HepG2 (cell line): ENCODE data around the gene TLE5. TPM values are rescaled to one million over a fixed set of nuclear protein-coding genes. Genes with fewer than 3 reads are reported as not detected.

Source experiments
- EZH2 ChIP-seq: conservative IDR thresholded peaks from 2 replicates; pipeline ENCODE4 v1.6.1; 2012; ENCODE audit warnings: mild to moderate bottlenecking, low read depth, low read length, moderate library complexity
- FOSL2 ChIP-seq: sonication (generic); formaldehyde crosslinking; IDR thresholded peaks from 2 replicates; pipeline ENCODE4 v1.4.0; 2020; ENCODE audit warnings: missing genetic modification reagents
- GATA4 ChIP-seq: sonication (generic); IDR thresholded peaks from 2 replicates; pipeline ENCODE4 v1.6.1; 2016; ENCODE audit warnings: antibody characterized with exemption, low read depth, borderline replicate concordance
- GATAD2A ChIP-seq: IDR thresholded peaks from 2 replicates; pipeline ENCODE4 v1.6.1; 2016
- GFI1 ChIP-seq: sonication (generic); formaldehyde crosslinking; IDR thresholded peaks from 2 replicates; pipeline ENCODE4 v1.5.0; 2020; ENCODE audit warnings: missing genetic modification reagents, mild to moderate bottlenecking, borderline replicate concordance
- HINFP ChIP-seq: sonication (generic); formaldehyde crosslinking; IDR thresholded peaks from 2 replicates; pipeline ENCODE4 v1.4.0; 2020; ENCODE audit warnings: low read depth, mild to moderate bottlenecking, missing genetic modification reagents
- HNF4A ChIP-seq: sonication (generic); formaldehyde crosslinking; IDR thresholded peaks from 2 replicates; pipeline ENCODE4 v1.4.0; 2020; ENCODE audit warnings: missing genetic modification reagents
- HNRNPUL1 ChIP-seq: fragments of 200-400 bp; formaldehyde crosslinking; IDR thresholded peaks from 2 replicates; pipeline ENCODE4 v1.6.1; 2017; ENCODE audit warnings: low read depth, mild to moderate bottlenecking, low read length, moderate library complexity
- KLF6 ChIP-seq: IDR thresholded peaks from 2 replicates; pipeline ENCODE4 v1.8.0; 2016; ENCODE audit warnings: missing biosample characterization, missing genetic modification reagents
- MIER2 ChIP-seq: IDR thresholded peaks from 2 replicates; pipeline ENCODE4 v1.6.1; 2016; ENCODE audit warnings: missing biosample characterization, missing genetic modification reagents
- NR2F1 ChIP-seq, 2 experiments: fragments of 450-650 bp in 1 of 2; formaldehyde crosslinking in 1 of 2; IDR thresholded peaks; 2 replicates each; pipeline versions ENCODE4 v1.5.0 to v1.6.1; 2016 to 2020; ENCODE audit warnings: mild to moderate bottlenecking in 1 of 2, missing compliant biosample characterization in 1 of 2, missing genetic modification reagents in 1 of 2, moderate library complexity in 1 of 2
- RARG ChIP-seq: sonication (generic); formaldehyde crosslinking; IDR thresholded peaks from 2 replicates; pipeline ENCODE4 v1.4.0; 2020; ENCODE audit warnings: low read depth, mild to moderate bottlenecking, missing genetic modification reagents
- SMARCE1 ChIP-seq: fragments of 450-650 bp; IDR thresholded peaks from 2 replicates; pipeline ENCODE4 v1.6.1; 2017; ENCODE audit warnings: borderline replicate concordance
- TBX2 ChIP-seq: sonication (generic); formaldehyde crosslinking; IDR thresholded peaks from 2 replicates; pipeline ENCODE4 v1.5.0; 2020; ENCODE audit warnings: missing genetic modification reagents, mild to moderate bottlenecking, borderline replicate concordance
- TERF1 ChIP-seq: sonication (generic); formaldehyde crosslinking; IDR thresholded peaks from 2 replicates; pipeline ENCODE4 v1.8.0; 2022; ENCODE audit warnings: mild to moderate bottlenecking, missing genetic modification reagents, moderate library complexity
- ZBTB25 ChIP-seq: IDR thresholded peaks from 2 replicates; pipeline ENCODE4 v1.6.1; 2018; ENCODE audit warnings: missing genetic modification reagents
- ZBTB33 ChIP-seq: sonication (generic); formaldehyde crosslinking; IDR thresholded peaks from 2 replicates; pipeline ENCODE4 v1.4.0; 2020; ENCODE audit warnings: missing genetic modification reagents
- ZNF17 ChIP-seq: sonication (generic); formaldehyde crosslinking; IDR thresholded peaks from 2 replicates; pipeline ENCODE4 v1.5.0; 2020; ENCODE audit warnings: mild to moderate bottlenecking, missing genetic modification reagents
- ZNF616 ChIP-seq: sonication (generic); formaldehyde crosslinking; IDR thresholded peaks from 2 replicates; pipeline ENCODE4 v1.5.0; 2020; ENCODE audit warnings: low read depth, mild to moderate bottlenecking, missing genetic modification reagents
- ZNF691 ChIP-seq: sonication (generic); formaldehyde crosslinking; IDR thresholded peaks from 2 replicates; pipeline ENCODE4 v1.4.0; 2020; ENCODE audit warnings: missing genetic modification reagents, low read depth, mild to moderate bottlenecking, borderline replicate concordance
- ZNF709 ChIP-seq: sonication (generic); formaldehyde crosslinking; IDR thresholded peaks from 2 replicates; pipeline ENCODE4 v1.5.0; 2020; ENCODE audit warnings: mild to moderate bottlenecking, missing genetic modification reagents
- ZNF747 ChIP-seq: sonication (generic); formaldehyde crosslinking; IDR thresholded peaks from 2 replicates; pipeline ENCODE4 v1.8.1; 2023; ENCODE audit warnings: missing genetic modification reagents, mild to moderate bottlenecking, borderline replicate concordance
- ZNF772 ChIP-seq: sonication (generic); formaldehyde crosslinking; IDR thresholded peaks from 2 replicates; pipeline ENCODE4 v1.5.0; 2020; ENCODE audit warnings: mild to moderate bottlenecking, missing genetic modification reagents
- ZNF792 ChIP-seq: IDR thresholded peaks from 2 replicates; pipeline ENCODE4 v1.6.1; 2016
- ZNF83 ChIP-seq: sonication (generic); formaldehyde crosslinking; IDR thresholded peaks from 2 replicates; pipeline ENCODE4 v1.4.0; 2020; ENCODE audit warnings: missing genetic modification reagents, mild to moderate bottlenecking, borderline replicate concordance
- polyA plus RNA-seq, 8 experiments: library from polyadenylated mRNA; depleted of rRNA in 3 of 8; stranded (reverse) in 7 of 8; unstranded in 1 of 8; fragments of >200 nt; fragmentation: Illumina TruSeq in 4 of 8; extraction: Trizol in 4 of 8; gene quantifications; 2 replicates each; pipeline versions ENCODE4 v1.2.1 to v1.2.3, GENCODE V29; 2011 to 2016; ENCODE audit warnings: low read depth in 4 of 8, missing spikeins in 1 of 8, mixed read lengths in 1 of 8; ENCODE audit not compliant: insufficient read depth in 1 of 8
- total RNA-seq, 5 experiments: library from RNA; depleted of rRNA; stranded (reverse); fragments of >200 nt; fragmentation: Illumina TruSeq; extraction: Trizol; gene quantifications; 2 replicates each; pipeline ENCODE4 v1.2.3, GENCODE V29; 2016; ENCODE audit warnings: low read depth in 1 of 5

TLE5 gene
- total and polyA plus RNA-seq, 2 of the 13 experiments (the other 11 are each of a cell fraction or from before 2014, with no cell fraction given), result 62.8 to 189 TPM

GRCh38 chr19:3066482-3067049, 4.3 kb upstream of the TLE5 start (continued):
- peak; percentile 92 for TF ChIP-seq ZBTB33 (CRISPR knock-in tag)
- TF ChIP-seq ZNF17, result no peak
- 0 out of 2 replicates have a peak, but pooled peaks have one; percentile 6 for TF ChIP-seq GFI1
- TF ChIP-seq ZNF616 (CRISPR knock-in tag), result no peak
- TF ChIP-seq RARG (CRISPR knock-in tag), result no peak
- TF ChIP-seq NR2F1 (CRISPR knock-in tag; IDR thresholded peaks at IDR 0.05), result peak in 1 of 2 experiments; percentile 57; a peak in 2 of 4 replicates
- TF ChIP-seq ZBTB25 (CRISPR knock-in tag), result no peak
- 0 out of 2 replicates have a peak, but pooled peaks have one; percentile 26 for TF ChIP-seq KLF6 (CRISPR knock-in tag)
- TF ChIP-seq SMARCE1, result no peak
- peak; percentile 68 for TF ChIP-seq HNF4A
- TF ChIP-seq ZNF792 (CRISPR knock-in tag), result no peak
- peak; percentile 38; the same call in 1 of the 2 replicates for TF ChIP-seq TBX2
- 0 out of 2 replicates have a peak, but pooled peaks have one; percentile 19 for TF ChIP-seq ZNF691 (CRISPR knock-in tag)
- no peak for TF ChIP-seq MIER2
- no peak for TF ChIP-seq TERF1 (CRISPR knock-in tag)
- TF ChIP-seq GATA4, result no peak
- no peak for TF ChIP-seq ZNF709 (CRISPR knock-in tag)
- peak; percentile 55 for TF ChIP-seq FOSL2 (CRISPR knock-in tag)
- TF ChIP-seq ZNF747, result 0 out of 2 replicates have a peak, but pooled peaks have one; percentile 23
- TF ChIP-seq HINFP (CRISPR knock-in tag), result no peak
- no peak for TF ChIP-seq EZH2
- TF ChIP-seq ZNF83 (CRISPR knock-in tag), result no peak
- no peak for TF ChIP-seq HNRNPUL1
- peak; percentile 62 for TF ChIP-seq GATAD2A (CRISPR knock-in tag)
- TF ChIP-seq ZNF772 (CRISPR knock-in tag), result peak; percentile 64
